ENCODE measurements around the gene PPP6C. TPM values are rescaled to one million over a fixed set of nuclear protein-coding genes. Genes with fewer than 3 reads are reported as not detected.
A peak's percentile ranks its signal among the peaks of the same experiment; 100 is the strongest.
"Not testable (repeated sequence)": the region's sequence is repeated elsewhere in the genome, so short reads cannot be mapped to it uniquely, and the experiment has no call there.

The PPP6C gene
- total RNA-seq, 1 donor from 2014 or later, result 29.7 TPM

- no peak for DNase-seq (ENCODE audit: low read depth)
- TF ChIP-seq CTCF (conservative IDR thresholded peaks at IDR 0.05; ENCODE audit: low read depth, low read length), result no peak
- H3K4me3 ChIP-seq (ENCODE audit: low read depth, low read length), result no peak overlapping the region
Observed at GRCh38 chr9:125227761-125228160, 38.2 kb upstream of the PPP6C start.

GRCh38 chr9:125224858-125225257 lies 35.3 kb upstream of the PPP6C start:
- not testable (repeated sequence) for DNase-seq (ENCODE audit: low read depth); H3K4me3 ChIP-seq (ENCODE audit: low read depth, low read length)

GRCh38 chr9:125218621-125219020 lies 29.0 kb upstream of the PPP6C start:
- TF ChIP-seq CTCF (conservative IDR thresholded peaks at IDR 0.05; ENCODE audit: low read depth, low read length), result no peak
- no peak overlapping the region for H3K4me3 ChIP-seq (ENCODE audit: low read depth, low read length)

GRCh38 chr9:125214186-125214585 lies 24.6 kb upstream of the PPP6C start:
- no peak overlapping the region for H3K4me3 ChIP-seq (ENCODE audit: low read depth, low read length)
- TF ChIP-seq CTCF (conservative IDR thresholded peaks at IDR 0.05; ENCODE audit: low read depth, low read length), result no peak
- DNase-seq (ENCODE audit: low read depth), result no peak

More at GRCh38 chr9:125218621-125219020, 29.0 kb upstream of the PPP6C start:
- DNase-seq (ENCODE audit: low read depth), result no peak

GRCh38 chr9:125204477-125204876 lies 14.9 kb upstream of the PPP6C start:
- TF ChIP-seq CTCF (conservative IDR thresholded peaks at IDR 0.05; ENCODE audit: low read depth, low read length), result no peak
- DNase-seq (ENCODE audit: low read depth), result no peak
- H3K4me3 ChIP-seq (ENCODE audit: low read depth, low read length), result no peak overlapping the region

- no peak for TF ChIP-seq CTCF (conservative IDR thresholded peaks at IDR 0.05; ENCODE audit: low read depth, low read length)
- no peak for DNase-seq (ENCODE audit: low read depth)
Observed at GRCh38 chr9:125202846-125203618, 13.4 kb upstream of the PPP6C start.

GRCh38 chr9:125200216-125201047 lies 10.8 kb upstream of the PPP6C start, which contains the start of gene RABEPK:
RABEPK (plus strand) TSS chr9:125200542; CDS start chr9:125203014, 2,472 bp downstream.
- H3K4me3 ChIP-seq (ENCODE audit: low read depth, low read length), result peak within 1 kb of the TSS; percentile 93
- no peak for TF ChIP-seq CTCF (conservative IDR thresholded peaks at IDR 0.05; ENCODE audit: low read depth, low read length)
- DNase-seq (ENCODE audit: low read depth), result peak; percentile 31

More at GRCh38 chr9:125202846-125203618, 13.4 kb upstream of the PPP6C start:
- no peak overlapping the region for H3K4me3 ChIP-seq (ENCODE audit: low read depth, low read length)

- not testable (repeated sequence) for H3K4me3 ChIP-seq (ENCODE audit: low read depth, low read length); DNase-seq (ENCODE audit: low read depth)
Observed at GRCh38 chr9:125195591-125195990, 6.0 kb upstream of the PPP6C start.

GRCh38 chr9:125194466-125194865 lies 4.9 kb upstream of the PPP6C start:
- DNase-seq (ENCODE audit: low read depth); H3K4me3 ChIP-seq (ENCODE audit: low read depth, low read length): not testable (repeated sequence)

Measured in epithelial cell of proximal tubule (primary cell).